Cardiac muscle cell (in vitro differentiated cells and primary cell): ENCODE data around the gene HOPX. TPM values are rescaled to one million over a fixed set of nuclear protein-coding genes. Genes with fewer than 3 reads are reported as not detected.

Experiments used
- DNase-seq, 2 donors: peaks; one replicate each; pipeline versions ENCODE4 v3.0.0 to v3.0.0-alpha.2; 2010 to 2017; ENCODE audit warnings: low read depth in 1 of 2, low spot score in 1 of 2
- H3K27ac ChIP-seq: fragments of 200-600 bp; sonication (generic); 2 replicates; pipeline ENCODE4 v1.5.1; 2016
- H3K27me3 ChIP-seq: fragments of 200-600 bp; sonication (generic); 2 replicates; pipeline ENCODE4 v1.6.0; 2016; ENCODE audit warnings: control low read depth
- H3K36me3 ChIP-seq: fragments of 200-600 bp; sonication (generic); 2 replicates; pipeline ENCODE4 v1.5.1; 2016; ENCODE audit warnings: control low read depth
- H3K4me1 ChIP-seq: fragments of 200-600 bp; sonication (generic); 2 replicates; pipeline ENCODE4 v1.8.1; 2017; ENCODE audit warnings: low read depth, mild to moderate bottlenecking, mixed run types
- H3K4me3 ChIP-seq: fragments of 200-600 bp; sonication (generic); 2 replicates; pipeline ENCODE4 v1.5.1; 2016; ENCODE audit warnings: mild to moderate bottlenecking
- H3K9me3 ChIP-seq: fragments of 200-600 bp; sonication (generic); 2 replicates; pipeline ENCODE4 v1.5.1; 2017; ENCODE audit warnings: low read depth, mild to moderate bottlenecking, control low read depth
- polyA plus RNA-seq: library from polyadenylated mRNA; unstranded; fragments of >200 nt; fragmentation: Nextera tagmentation; extraction: Ambion mirVana; gene quantifications from 2 replicates; pipeline ENCODE4 v1.2.1, GENCODE V29; 2016
- total RNA-seq: library from RNA; depleted of rRNA; stranded (reverse); fragments of >200 nt; gene quantifications from 2 replicates; pipeline ENCODE4 v1.2.3, GENCODE V29; 2016
- TF ChIP-seq, protein P1 (sequence below): IDR thresholded peaks from 2 replicates; pipeline ENCODE4 v1.5.1; 2012; ENCODE audit warnings: low read depth, mild to moderate bottlenecking, low read length

HOPX gene
- total and polyA plus RNA-seq, 2 experiments from 2014 or later: 0.12 to 2.6 TPM

DNA sequence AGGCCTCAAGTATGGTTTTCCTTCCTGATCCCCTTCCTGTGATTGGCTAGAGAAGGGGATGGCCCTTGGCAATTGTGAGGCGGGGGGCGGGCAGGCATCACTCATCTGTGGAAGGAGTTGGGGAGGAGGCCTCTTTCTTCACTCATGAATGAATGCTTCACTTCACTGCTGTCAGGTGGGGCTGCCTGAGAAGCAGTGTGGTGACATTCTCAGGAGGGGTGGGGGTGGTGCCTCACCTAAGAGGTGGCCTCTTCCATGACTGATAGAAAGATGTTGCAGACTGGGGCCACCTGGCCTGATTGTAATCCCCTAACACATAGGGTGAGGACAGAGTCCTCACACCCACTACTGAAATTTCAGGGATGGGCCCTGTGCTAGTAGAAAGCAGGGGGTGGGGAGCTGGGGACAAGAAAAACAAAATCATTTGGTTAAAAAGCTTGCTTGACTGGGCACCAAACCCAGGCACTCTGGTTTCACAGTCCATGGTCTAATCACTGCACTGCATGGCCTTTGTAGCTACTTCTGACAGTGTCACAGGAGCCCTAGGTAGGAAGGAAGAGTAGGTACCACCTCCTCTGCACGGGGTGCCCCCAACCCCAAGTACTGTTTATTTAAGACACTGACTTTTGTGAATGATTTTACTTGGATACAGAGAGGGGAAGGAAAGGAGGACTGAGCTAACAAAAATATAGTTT is 5.6 kb upstream of the HOPX start:
- H3K27me3 ChIP-seq: no peaks in the 10 kb centered on the region
- H3K27ac ChIP-seq: no peak overlapping the region
- no peaks in the 10 kb centered on the region for H3K4me1 ChIP-seq
- TF ChIP-seq, protein P1, sequence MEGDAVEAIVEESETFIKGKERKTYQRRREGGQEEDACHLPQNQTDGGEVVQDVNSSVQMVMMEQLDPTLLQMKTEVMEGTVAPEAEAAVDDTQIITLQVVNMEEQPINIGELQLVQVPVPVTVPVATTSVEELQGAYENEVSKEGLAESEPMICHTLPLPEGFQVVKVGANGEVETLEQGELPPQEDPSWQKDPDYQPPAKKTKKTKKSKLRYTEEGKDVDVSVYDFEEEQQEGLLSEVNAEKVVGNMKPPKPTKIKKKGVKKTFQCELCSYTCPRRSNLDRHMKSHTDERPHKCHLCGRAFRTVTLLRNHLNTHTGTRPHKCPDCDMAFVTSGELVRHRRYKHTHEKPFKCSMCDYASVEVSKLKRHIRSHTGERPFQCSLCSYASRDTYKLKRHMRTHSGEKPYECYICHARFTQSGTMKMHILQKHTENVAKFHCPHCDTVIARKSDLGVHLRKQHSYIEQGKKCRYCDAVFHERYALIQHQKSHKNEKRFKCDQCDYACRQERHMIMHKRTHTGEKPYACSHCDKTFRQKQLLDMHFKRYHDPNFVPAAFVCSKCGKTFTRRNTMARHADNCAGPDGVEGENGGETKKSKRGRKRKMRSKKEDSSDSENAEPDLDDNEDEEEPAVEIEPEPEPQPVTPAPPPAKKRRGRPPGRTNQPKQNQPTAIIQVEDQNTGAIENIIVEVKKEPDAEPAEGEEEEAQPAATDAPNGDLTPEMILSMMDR: no peak
- no peaks in the 10 kb centered on the region for H3K9me3 ChIP-seq
- H3K36me3 ChIP-seq: no peaks in the 10 kb centered on the region
- no peak overlapping the region for H3K4me3 ChIP-seq
- no peak for DNase-seq

DNA sequence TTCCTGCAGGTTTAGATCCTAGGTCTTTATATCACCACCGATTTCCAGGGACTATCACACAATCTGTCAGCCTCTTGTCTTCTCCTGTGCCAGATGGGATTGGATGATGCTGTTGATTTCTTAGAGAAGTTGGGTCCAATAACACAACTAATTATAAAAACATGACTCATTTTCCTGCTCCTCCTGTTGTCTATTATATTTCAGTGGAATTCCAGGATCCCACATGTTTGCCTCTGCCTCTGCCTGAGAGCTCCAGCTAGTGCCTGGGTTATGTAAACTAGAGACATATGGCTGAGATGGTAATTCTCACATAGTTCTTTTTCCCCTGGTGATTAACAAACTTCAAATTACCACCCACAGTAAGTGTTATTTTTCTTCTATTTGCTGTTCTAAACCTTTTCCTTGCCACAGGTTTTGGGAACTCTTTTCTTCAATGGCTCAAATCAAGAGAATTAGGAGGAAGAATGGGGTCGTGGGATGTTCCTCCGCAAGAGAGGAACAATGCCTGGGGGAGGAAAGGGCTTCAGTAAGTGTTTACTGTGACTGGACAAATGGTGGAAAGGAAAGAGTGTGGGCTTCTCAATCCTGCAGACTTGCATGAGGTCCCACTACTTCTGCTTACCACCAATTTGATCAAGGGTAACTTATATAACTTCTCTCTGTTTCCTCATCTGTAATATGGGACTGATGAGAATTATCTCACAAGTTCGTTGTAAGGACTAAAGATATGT is 3.4 kb upstream of the HOPX start:
- DNase-seq: peak in 1 of 2 donors; percentile 47
- Histone ChIP-seq H3K4me3 (no peak overlapping the region), H3K4me1 (peaks cover 20% of the 10 kb centered on the region), H3K9me3 (no peaks in the 10 kb centered on the region), H3K36me3 (no peaks in the 10 kb centered on the region), H3K27me3 (no peaks in the 10 kb centered on the region), H3K27ac (no peak overlapping the region)
- TF ChIP-seq, protein P1: no peak

DNA sequence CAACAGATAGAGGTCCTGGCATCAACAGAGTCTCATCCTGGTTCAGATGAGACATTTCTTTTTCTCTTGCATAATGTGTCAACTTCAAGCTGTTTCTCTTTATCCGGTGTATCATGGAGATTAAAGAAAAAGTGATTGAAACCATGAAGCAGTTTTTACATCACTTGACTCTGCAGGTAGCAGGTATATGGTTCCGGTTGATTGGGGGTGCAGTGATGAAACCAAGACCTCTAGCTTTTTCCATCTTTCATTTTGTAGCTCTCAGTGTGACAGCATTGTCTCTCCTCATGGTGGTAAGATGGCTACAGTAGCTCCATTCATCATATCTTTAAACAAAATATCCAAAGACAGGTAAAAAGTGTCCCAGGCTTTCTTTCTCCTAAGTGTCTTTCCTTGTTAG is 2.4 kb upstream of the HOPX start:
- no peak overlapping the region for H3K4me3 ChIP-seq
- H3K27me3 ChIP-seq: no peaks in the 10 kb centered on the region
- no peaks in the 10 kb centered on the region for H3K9me3 ChIP-seq
- H3K36me3 ChIP-seq: no peaks in the 10 kb centered on the region
- H3K27ac ChIP-seq: no peak overlapping the region
- peaks cover 20% of the 10 kb centered on the region for H3K4me1 ChIP-seq
- TF ChIP-seq, protein P1: no peak
- no peak for DNase-seq

DNA sequence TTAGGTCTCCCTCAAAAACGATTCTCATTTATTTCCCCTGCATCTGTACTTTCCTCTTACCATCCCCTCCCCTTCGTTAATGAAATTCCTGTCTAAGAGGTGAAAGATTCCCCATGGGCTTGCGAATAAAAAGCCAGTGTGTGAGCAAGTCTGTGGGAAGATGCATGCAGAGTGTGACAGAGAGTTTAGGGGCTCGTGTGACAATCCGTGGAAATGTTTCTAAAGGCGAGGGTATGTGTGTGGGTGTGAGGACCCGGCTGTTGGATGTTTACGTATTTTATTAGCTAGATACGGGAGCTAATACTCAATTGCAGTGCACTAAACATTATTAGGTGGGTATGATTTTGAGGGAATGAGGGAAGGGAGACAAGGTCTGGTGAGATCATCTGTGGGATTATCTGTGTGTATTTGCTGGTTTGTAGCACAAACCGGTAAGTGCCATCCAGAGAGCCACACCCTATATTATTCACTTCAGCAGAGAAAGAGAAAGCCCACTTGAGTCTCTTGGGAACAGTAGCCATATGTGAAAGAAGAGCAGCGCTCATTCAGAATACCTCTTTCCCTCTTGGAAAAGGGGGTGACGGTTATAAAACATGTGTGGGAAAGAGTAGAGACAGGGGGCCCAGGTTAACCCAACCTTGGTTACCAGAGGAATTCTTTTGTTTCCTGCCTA is 893 bp upstream of the HOPX start:
- H3K27me3 ChIP-seq: no peaks in the 10 kb centered on the region
- H3K27ac ChIP-seq: no peak overlapping the region
- H3K4me3 ChIP-seq: no peak overlapping the region
- no peak for DNase-seq
- H3K36me3 ChIP-seq: no peaks in the 10 kb centered on the region
- H3K9me3 ChIP-seq: no peaks in the 10 kb centered on the region
- TF ChIP-seq, protein P1: no peak
- H3K4me1 ChIP-seq: peaks cover 20% of the 10 kb centered on the region

DNA sequence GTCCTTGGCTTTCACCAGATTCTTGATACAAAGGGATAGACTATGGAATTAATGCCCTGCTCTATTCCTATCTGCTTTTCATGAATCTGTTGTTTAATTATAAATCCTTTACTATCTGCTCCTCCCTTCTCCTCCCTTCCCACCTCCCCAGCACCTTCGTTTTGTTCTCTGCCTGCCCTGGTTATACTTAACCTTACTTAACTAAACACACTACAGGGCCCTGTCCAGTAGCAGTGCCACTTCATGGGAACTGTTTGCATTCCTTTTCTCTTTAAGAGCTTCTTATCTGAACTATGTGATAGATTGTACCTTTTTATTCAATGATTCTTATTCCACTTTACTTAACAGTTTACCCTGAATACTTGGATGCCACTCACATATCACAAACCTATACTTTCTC is 830 bp downstream of the HOPX start:
- H3K27me3 ChIP-seq: no peaks in the 10 kb centered on the region
- H3K27ac ChIP-seq: peak overlapping the region; percentile 54
- H3K36me3 ChIP-seq: no peaks in the 10 kb centered on the region
- H3K9me3 ChIP-seq: no peaks in the 10 kb centered on the region
- peak in 1 of 2 donors; percentile 75 for DNase-seq
- TF ChIP-seq, protein P1: no peak
- H3K4me1 ChIP-seq: peaks cover 20% of the 10 kb centered on the region
- H3K4me3 ChIP-seq: no peak overlapping the region
